GM03348 (cell line): ENCODE results near the gene DUSP16.
"Not testable (repeated sequence)": the region's sequence is repeated elsewhere in the genome, so short reads cannot be mapped to it uniquely, and the experiment has no call there.

ENCODE experiments used
- DNase-seq: peaks from one replicate; pipeline ENCODE4 v3.0.0; 2012; ENCODE audit warnings: low spot score

The DUSP16 gene

DNA sequence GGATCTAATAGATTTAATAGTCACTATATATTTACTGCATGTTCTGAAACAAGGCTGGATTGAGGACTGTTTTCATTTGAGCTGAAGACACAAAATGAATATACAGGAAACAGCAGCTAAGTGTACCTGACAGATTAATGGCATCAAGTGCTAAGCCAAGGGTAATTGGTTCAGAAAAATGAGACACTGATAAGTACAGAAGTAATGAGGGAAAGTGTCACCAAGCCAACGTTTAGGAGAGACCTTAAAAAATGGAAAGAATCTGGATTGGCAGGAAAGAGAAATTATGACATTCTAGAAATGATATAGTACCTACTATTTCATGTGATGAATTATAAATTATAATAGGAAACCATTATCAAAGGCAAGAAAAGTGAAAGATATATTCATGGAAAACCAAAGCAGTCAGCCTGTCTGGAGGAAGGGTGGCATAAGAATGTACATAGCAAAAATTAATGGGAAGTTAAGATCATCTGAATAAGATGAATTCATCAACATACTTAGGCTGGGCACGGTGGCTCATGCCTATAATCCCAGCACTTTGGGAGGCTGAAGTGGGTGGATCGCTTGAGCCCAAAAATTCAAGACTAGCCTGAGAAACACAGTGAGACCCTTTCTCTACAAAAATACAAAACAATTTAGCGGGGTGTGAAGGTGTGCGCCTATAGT lies 21.0 kb upstream of the DUSP16 start:
- no peak for DNase-seq

DNA sequence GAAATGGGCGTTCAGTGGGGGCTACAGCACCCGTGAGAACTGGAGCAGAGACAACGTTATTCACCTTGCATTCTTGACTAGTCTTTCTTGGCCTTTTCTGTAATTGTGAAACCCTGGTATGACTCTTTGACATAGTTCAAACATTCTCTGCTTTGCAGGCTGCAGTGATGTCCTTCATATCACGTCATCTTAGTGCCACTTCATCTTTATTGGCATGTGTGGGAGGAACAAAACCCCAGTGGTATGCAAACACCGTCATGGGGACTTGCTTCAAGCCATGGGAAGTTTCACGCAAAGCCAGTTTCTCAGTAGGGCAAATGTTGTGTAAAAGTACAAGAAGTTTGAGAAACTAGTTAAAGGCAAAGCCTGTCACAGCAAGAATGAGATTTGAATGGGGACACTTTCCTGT lies 20.2 kb upstream of the DUSP16 start:
- no peak for DNase-seq

DNA sequence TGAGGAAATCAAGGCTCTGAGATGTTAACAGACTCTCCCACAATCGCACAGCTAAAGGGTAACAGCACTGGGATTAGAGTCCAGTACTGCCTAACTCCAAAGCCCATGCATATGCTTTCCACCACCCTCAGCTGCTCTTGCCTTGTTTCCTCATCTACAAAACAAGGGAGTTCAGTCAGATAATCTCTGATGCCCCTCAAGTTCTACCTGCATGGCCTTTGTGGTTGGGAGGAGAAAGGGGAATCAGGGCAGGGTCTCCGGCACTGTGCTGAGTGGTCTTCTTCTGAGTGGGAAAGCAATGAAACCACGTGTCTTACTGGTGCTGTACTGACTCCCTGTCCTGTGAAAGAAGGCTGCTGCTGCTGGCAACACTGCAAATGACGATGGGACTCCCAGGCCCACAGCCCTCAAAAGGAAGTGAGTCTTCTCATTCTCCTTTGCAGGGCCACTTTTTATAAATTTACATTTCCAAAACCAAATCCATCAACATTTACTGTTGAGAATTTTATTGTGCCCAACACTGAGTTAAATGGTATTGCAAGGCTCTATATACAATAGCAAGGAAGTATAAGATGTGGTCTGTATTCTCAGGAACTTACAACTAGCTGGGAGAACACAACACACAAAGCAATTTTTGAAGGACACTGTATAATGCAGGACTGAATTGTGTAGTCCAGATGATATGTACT lies 19.7 kb upstream of the DUSP16 start:
- DNase-seq: no peak

DNA sequence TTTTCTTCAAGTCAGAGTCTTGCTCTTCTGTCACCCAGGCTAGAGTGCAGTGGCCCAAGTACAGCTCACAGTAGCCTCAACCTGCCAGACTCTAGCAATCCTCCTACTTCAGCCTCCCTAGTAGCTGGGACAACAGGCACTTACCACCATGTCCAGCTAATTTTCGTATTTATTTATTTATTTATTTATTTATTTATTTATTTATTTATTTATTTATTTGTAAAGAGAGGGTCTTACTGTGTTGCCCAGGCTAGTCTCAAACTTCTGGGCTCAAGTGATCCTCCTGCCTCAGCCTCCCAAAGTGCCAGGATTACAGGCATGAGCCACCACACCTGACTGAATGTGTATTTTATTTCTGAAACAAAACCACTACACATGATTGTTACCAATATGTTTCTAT lies 18.1 kb upstream of the DUSP16 start:
- DNase-seq: not testable (repeated sequence)

DNA sequence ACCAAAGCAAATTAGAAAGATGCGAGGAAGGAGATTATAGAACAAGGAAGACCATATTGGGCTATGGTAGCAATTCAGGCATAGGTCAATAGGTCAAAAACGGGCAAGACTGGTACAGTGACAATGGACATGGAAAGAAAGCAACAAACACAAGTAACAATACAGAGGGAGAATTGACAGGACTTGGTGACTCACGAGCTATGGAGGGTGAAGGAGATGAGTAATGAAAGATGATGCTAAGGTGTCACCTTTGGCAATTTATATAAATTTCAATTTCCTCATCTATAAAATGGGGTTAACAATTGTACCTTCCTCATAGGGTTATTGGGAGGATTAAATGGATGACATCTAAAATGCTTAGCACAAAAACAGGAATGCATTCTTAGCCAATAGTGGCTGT lies 15.1 kb upstream of the DUSP16 start:
- DNase-seq: no peak

DNA sequence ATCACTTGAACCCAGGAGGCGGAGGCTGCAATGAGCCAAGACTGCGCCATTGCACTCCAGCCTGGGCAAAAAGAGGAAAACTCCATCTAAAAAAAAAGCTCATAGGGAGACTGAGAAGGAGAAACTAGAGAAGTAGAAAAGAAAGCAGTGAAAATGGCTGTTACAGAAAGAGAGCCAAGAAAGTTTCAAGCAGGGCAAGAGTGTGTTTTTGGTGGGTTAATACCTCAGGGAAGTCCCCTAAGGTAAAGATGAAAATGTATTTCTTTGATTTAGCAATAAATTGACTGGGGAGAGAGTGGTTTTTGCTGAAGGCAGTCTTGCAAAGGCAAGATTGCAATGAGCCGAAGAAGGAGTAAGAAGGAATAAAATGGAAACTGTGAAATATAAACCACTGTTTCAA lies 10.0 kb upstream of the DUSP16 start:
- no peak for DNase-seq

DNA sequence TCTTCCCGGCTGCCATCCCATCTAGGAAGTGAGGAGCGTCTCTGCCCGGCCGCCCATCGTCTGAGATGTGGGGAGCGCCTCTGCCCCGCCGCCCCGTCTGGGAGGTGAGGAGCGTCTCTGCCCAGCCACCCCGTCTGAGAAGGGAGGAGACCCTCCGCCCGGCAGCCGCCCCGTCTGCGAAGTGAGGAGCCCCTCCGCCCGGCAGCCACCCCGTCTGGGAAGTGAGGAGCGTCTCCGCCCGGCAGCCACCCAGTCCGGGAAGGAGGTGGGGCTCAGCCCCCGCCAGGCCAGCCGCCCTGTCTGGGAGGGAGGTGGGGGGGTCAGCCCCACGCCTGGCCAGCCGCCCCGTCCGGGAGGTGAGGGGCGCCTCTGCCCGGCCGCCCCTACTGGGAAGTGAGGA lies 3.3 kb upstream of the DUSP16 start:
- DNase-seq: not testable (repeated sequence)

DNA sequence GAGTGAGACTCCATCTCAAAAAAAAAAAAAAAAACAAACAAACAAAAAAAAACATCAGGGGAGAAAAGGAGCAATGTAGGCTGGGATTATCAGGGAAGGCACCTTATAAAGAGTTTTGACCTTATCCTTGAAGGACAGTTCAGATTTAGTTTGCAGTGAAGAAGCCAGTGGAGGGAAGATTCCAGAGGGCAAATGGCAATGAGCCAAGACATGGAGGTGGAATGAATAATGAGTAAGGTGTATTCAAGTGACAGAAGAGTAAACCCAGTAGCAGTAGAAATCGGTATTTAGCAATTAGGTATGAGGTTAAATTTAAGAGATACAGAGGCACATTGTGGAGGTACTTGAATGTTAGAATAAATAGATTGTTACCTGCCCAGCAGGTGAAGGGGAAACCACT lies 2.2 kb upstream of the DUSP16 start:
- no peak for DNase-seq

DNA sequence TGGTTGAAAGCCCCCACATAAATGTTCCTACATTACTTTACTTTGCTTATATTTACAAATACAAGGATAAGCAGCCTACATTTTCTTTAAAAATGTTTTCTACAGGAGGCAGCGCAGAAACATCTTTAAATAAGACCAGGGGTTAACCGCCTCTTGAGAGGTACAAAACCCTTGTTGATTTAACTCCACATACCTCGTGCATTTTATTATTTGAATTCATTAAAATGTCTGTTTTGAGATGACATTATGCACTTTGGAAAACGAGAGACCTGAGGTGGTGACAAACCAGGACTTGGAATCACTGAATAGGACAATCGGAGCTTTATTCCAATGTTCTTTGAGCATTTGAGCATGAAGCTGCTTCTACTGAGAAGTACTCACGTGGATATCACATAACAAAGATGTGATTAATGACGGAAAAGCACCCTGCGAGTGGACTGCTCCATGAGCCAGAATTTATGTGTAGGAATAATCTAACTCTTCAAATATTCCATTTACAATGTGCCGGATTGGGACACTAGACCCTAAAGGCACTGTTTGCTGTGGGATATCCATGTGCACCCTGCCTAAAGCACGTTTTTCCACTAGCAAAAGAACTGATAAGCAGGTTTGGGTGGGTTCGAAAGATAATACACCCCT lies 746 bp upstream of the DUSP16 start:
- DNase-seq: no peak

DNA sequence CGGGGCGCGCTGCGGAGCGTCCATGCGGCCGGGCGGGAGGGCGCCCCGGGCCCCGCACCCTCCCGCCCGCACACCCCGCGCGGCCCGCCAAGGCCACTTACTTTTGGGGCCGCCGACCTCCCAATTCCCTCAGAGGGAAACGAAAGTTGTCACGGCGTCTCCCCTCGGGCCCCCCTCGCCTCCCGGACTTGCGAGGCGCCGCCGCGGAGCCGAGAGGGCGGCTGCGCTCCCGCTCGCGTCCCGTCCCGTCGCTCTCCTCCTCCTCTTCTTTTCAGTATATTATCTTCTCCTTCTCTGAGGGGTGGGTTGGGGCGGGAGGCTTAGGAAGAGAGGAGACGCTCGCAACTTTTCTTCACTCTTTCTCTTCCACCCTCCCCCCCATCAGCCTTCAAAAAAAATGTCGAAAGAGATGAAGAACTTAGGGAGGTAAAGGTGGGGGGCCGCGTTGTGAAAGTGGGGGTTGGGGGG lies 613 bp downstream of the DUSP16 start:
- peak; percentile 59 for DNase-seq

DNA sequence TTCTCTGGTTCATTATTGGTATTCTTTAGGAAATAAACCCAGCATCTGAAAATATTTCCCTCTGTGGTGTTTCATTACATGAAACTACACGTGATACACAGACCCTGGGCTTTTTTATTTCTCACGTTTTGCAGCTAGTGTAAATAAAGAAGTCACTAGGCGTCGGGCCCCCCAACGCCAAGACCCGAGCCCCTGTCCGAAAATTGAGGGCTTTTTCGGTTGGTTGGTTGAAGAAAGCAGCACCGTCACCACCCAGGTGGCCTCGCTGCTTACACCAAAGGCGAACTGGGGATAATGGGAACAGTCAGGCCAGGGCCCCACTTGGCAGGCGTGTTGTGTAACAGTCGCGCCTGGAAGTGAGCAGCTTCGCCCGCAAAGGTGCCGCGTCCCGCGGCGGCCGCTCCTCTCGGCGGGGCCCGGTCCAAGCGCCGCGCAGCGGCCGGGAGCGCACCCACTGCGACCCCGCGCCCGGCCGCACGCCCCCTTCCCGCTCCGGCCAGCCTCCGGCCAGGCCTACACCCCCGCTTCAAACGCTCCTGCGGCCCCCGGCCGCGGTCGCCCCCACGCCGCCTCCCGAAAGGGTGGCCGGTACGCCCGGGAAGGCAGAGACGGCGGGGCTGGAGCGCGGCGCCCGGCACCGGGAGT lies 1.2 kb downstream of the DUSP16 start:
- DNase-seq: peak; percentile 66

DNA sequence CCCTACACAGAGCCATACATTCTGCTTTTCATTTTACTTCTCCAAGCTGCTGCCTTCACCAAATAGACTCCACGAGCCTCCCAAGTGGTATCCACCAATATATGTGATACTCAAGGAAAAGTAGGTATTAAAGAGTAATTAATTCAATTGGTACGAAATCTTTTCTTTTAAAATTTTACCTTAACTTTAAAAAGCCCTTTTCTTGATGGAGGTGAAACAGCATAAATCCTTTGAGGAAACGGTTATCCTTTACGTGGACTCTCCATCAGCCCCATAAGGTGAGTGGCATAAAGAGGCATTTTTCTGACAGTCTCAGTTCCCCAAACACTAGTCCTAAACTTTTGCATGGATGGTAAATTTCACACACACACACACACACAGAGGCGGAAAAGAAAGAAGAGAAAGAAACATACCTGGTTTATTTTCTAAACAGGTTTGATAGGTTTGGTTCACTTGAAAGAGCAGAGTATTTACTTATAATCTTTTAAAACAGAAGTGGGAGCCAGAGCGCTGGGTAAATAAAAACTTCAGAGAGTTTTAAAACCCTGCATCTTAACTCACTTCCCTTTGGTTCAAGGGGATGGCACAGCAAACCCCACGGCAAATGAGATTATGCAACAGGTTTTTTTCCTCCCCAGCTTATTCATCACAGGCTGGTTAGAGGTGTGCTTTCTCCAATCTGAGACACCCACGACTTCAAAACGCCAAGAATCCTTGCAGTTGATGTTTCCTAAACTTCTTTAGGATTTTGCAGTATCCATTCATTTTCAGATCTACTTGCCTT lies 1.9 kb downstream of the DUSP16 start:
- peak; percentile 53 for DNase-seq

DNA sequence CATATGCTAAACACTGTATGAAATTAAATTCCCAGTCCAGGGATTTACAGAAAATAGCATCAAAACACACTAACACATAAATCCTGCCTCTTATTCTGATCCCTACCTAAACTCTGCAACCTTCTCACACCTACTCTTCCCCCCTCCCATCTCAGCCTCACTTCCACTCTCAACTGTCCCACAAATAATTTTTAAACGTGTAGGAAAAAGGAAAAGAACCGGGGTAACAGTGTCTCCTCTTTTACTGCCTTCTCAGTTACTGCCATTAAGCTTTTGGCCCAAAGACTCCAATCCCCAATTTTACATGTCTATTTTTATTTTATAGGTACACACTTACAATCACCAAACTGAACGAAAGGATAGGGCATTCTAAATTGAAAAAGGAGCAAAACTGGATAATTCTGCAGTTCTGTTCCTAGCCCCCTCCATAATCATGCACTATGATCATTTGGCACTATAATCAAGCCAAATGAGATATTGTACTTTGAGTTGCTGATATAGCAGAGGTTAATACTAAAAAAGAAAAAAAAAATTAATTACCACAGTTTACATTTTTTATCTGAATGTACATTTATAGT lies 2.9 kb downstream of the DUSP16 start:
- DNase-seq: no peak

DNA sequence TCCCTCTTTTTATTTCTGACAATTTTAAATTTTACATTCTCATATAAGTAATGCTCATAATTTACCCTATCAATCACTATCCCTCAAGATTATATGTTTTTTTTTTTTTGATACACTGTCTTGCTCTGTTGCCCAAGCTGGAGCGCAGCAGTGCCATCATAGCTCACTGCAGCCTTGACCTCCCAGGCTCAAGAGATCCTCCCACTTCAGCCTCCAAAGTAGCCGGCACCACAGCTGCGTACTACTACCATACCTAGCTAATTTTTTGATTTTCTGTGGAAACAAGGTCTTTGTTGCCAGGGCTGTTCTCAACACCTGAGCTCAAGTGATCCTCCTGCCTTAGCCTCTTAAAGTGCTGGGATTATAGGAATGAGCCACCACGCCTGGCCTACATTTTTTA lies 4.4 kb downstream of the DUSP16 start:
- DNase-seq: no peak

DNA sequence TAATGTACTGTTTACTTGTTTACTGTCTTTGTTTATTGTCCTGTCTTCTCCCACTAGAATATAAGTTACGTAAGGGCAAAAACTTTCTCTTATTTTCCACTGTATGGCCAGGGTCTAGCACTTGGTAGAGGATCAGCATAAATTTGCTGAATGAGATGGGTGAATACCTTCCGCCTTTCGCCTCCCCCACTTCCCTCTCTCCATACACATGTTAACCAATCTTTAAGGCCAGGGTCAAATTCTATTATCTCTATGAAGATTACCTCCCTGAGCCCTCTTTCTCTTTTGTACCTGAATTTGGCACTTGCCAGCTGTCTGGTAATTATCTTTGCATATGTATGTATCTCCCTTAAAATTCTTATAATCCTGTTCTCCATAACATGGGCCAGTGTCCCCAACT lies 4.9 kb downstream of the DUSP16 start:
- no peak for DNase-seq

DNA sequence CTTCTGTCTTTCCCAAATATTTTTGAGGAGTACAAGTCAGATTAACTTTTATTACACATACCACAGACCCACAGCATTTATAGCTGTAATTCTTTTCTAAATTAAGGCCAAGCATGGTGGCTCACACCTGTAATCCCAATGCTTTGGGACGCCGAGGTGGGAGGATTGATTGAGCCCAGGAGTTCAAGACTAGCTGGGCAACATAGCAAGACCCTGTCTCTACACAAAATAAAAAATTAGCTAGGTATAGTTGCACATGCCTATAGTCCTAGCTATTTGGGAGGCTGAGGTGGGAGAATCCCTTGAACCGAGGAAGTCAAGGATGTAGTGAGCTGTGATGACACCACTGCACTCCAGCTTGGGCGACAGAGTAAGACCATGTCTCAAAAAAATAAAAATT lies 7.0 kb downstream of the DUSP16 start:
- no peak for DNase-seq

DNA sequence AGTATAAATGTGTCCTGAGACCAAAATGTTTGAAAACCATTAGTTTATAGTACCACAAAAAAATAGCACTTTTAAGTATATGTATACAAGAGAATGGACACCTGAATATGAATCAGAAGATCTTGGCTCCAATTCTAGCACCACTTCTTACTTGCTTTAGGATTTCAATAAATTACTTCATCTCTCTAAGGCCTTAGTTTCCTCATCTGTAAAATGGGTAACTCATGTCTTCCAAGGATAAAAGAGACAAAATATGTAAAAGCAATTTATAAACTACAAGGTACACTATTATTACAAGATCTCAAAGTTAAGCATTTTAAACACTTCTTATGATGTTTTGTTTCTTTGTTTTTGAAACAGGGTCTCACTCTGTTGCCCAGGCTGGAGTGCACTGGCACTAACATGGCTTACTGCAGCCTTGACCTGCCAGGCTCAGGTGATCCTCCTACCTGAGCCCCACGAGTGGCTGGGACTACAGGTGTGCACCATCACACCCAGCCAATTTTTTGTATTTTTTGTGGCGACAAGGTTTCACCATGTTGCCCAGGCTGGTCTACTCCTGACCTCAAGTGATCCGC lies 9.4 kb downstream of the DUSP16 start:
- DNase-seq: no peak

DNA sequence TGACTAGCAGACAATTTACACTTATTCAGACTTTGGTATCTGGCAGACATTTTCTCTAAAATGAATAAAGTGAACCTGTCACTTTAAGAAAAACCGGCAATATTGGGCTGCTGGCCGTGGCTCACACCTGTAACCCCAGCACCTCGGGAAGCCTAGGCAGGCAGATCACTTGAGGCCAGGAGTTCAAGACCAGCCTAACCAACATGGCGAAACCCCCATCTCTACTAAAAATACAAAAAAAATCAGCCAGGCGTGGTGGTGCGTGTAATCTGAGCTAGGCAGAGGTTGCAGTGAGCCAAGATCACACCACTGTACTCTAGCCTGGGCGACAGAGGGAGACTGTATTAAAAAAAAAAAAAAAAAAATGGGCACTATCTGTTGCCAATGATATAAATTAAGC lies 11.5 kb downstream of the DUSP16 start:
- no peak for DNase-seq

DNA sequence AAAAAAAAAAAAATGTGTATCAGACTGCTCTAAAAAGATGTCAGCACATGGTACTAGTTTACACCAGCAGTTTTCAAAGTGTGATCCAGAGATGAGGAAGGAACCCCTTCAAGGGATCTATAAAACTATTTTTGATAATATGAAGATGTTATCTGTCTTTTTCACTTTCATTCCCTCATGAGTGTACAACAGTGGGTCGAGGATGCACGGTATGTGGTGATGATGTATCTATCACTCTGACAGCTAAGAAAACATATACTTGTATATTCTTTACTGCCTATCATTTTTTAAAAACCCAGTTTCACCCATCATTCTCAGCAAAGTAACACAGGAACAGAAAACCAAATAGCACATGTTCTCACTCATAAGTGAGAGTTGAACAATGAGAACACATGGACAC lies 12.4 kb downstream of the DUSP16 start:
- no peak for DNase-seq

DNA sequence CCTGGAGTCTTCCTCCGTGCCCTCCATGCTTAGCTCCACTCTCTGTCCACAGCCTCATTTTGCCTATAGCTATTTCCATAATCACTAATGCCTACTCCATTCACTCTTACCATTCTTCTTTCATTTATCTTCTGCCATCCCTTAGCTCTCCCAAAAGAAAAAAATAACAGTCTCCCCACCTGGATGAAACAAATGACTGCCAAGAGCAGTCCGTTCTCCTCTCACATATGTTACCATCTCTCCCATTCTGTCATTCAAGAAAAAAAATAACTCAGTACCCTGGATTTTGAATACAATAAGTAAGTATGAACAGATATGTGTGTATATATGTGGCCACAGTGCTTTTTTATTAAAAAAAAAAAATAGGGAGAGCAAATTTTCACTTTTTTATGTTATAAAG lies 13.2 kb downstream of the DUSP16 start:
- DNase-seq: no peak

DNA sequence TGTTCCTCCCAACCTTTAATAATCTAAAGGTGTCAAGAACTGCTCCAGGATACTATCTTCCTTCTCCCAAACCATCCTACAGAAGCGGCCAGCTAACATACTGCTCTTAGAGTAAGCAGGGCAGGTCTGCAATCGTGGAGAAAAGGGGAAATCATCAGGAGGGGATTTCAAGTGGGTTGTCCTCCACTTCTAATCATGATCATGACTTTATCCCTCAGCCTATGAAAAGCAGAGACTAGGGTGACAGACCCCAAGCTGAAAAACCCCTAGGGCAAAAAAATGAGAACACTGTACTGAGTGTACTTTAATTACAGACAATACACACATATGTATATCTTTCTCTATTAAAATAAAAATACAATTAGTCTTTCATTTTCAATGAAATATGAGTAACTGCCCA lies 13.9 kb downstream of the DUSP16 start:
- no peak for DNase-seq
